Measurements from ENCODE around the gene MICU1. TPM values are rescaled to one million over a fixed set of nuclear protein-coding genes. Genes with fewer than 3 reads are reported as not detected.

The MICU1 gene
- total and polyA plus RNA-seq, 2 of the 13 experiments (the other 11 are each of a cell fraction or from before 2014, with no cell fraction given), result 32.5 to 56.1 TPM

GRCh38 chr10:72337039-72337629 is 288.7 kb downstream of the MICU1 start (continued):
- TF ChIP-seq ZBED4 (CRISPR knock-in tag; IDR thresholded peaks at IDR 0.05; ENCODE audit: borderline replicate concordance) (0 out of 2 replicates have a peak, but pooled peaks have one; percentile 25), SAP130 (CRISPR knock-in tag; IDR thresholded peaks at IDR 0.05; ENCODE audit: low read depth) (peak; percentile 24; the same call in 1 of the 2 replicates), THAP11 (CRISPR knock-in tag; IDR thresholded peaks at IDR 0.05) (peak; percentile 51), ZNF331 (CRISPR knock-in tag; IDR thresholded peaks at IDR 0.05) (peak; percentile 47; the same call in 1 of the 2 replicates), ATF2 (CRISPR knock-in tag; IDR thresholded peaks at IDR 0.05) (peak; percentile 33; the same call in 1 of the 2 replicates)

Measured in HepG2 (cell line).